Nephron (organoid): ENCODE data around the gene SETD4.
A peak's percentile ranks its signal among the peaks of the same experiment; 100 is the strongest.

Source experiments
- H3K27ac Mint-ChIP-seq, 3 experiments: 2 replicates each; pipeline ENCODE4 v1.8.0; 2020; ENCODE audit warnings: mixed read lengths in 3 of 3, mild to moderate bottlenecking in 2 of 3, moderate library complexity in 1 of 3
- H3K27me3 Mint-ChIP-seq: 2 replicates; pipeline ENCODE4 v1.8.0; 2021; ENCODE audit warnings: low read depth, mild to moderate bottlenecking, moderate library complexity, mixed read lengths
- H3K36me3 Mint-ChIP-seq: 2 replicates; pipeline ENCODE4 v1.8.0; 2020; ENCODE audit warnings: low read depth, mixed read lengths
- H3K4me1 Mint-ChIP-seq: 2 replicates; pipeline ENCODE4 v1.8.0; 2020; ENCODE audit warnings: mixed read lengths
- H3K4me3 Mint-ChIP-seq, 3 experiments: 2 replicates each; pipeline ENCODE4 v1.8.0; 2020; ENCODE audit warnings: mild to moderate bottlenecking in 3 of 3, mixed read lengths in 3 of 3, moderate library complexity in 2 of 3
- H3K9me3 Mint-ChIP-seq: 2 replicates; pipeline ENCODE4 v1.8.0; 2020; ENCODE audit warnings: mixed read lengths
- CTCF ChIP-seq, 3 experiments: fragments of 200-600 bp; sonication (generic); IDR thresholded peaks; one replicate each; pipeline ENCODE4 v1.5.0; 2021; ENCODE audit warnings: antibody characterized with exemption in 3 of 3; ENCODE audit not compliant: unreplicated experiment in 3 of 3

The SETD4 gene

GRCh38 chr21:36040389-36040788, 19.9 kb downstream of the SETD4 start:
- H3K4me1 Mint-ChIP-seq: peaks cover 8% of the 10 kb centered on the region
- peaks cover 65% of the 10 kb centered on the region for H3K36me3 Mint-ChIP-seq
- H3K27me3 Mint-ChIP-seq: no peaks in the 10 kb centered on the region
- no peak for TF ChIP-seq CTCF (IDR thresholded peaks at IDR 0.05; ENCODE audit: unreplicated experiment in 3 of 3)
- no peaks in the 10 kb centered on the region for H3K9me3 Mint-ChIP-seq
- no peak overlapping the region for H3K27ac Mint-ChIP-seq
- H3K4me3 Mint-ChIP-seq: no peak overlapping the region

GRCh38 chr21:36039861-36040260, 20.5 kb downstream of the SETD4 start:
- Mint-ChIP-seq H3K4me1 (peaks cover 11% of the 10 kb centered on the region), H3K4me3 (no peak overlapping the region), H3K27ac (no peak overlapping the region), H3K36me3 (peaks cover 67% of the 10 kb centered on the region), H3K9me3 (no peaks in the 10 kb centered on the region), H3K27me3 (no peaks in the 10 kb centered on the region)
- TF ChIP-seq CTCF (IDR thresholded peaks at IDR 0.05; ENCODE audit: unreplicated experiment in 3 of 3): no peak

- Mint-ChIP-seq H3K27me3 (no peaks in the 10 kb centered on the region), H3K9me3 (no peaks in the 10 kb centered on the region), H3K4me3 (no peak overlapping the region), H3K36me3 (peaks cover 62% of the 10 kb centered on the region), H3K4me1 (peaks cover 18% of the 10 kb centered on the region), H3K27ac (peak overlapping the region in 1 of 3 experiments; percentile 10)
- no peak for TF ChIP-seq CTCF (IDR thresholded peaks at IDR 0.05; ENCODE audit: unreplicated experiment in 3 of 3)
Observed at GRCh38 chr21:36038701-36039497, 21.4 kb downstream of the SETD4 start.

GRCh38 chr21:36035381-36035791, 24.9 kb downstream of the SETD4 start:
- Mint-ChIP-seq H3K4me1 (peaks cover 18% of the 10 kb centered on the region), H3K9me3 (no peaks in the 10 kb centered on the region), H3K36me3 (peaks cover 50% of the 10 kb centered on the region), H3K4me3 (no peak overlapping the region), H3K27me3 (peaks cover 4% of the 10 kb centered on the region), H3K27ac (peak overlapping the region; percentile 66 to 95 (median 82))
- TF ChIP-seq CTCF (IDR thresholded peaks at IDR 0.05; ENCODE audit: unreplicated experiment in 3 of 3): peak in 1 of 3 experiments; percentile 33

GRCh38 chr21:36034211-36034913, 26.0 kb downstream of the SETD4 start:
- no peak for TF ChIP-seq CTCF (IDR thresholded peaks at IDR 0.05; ENCODE audit: unreplicated experiment in 3 of 3)
- H3K27me3 Mint-ChIP-seq: peaks cover 4% of the 10 kb centered on the region
- H3K27ac Mint-ChIP-seq: peak overlapping the region; percentile 66 to 95 (median 82)
- peaks cover 18% of the 10 kb centered on the region for H3K4me1 Mint-ChIP-seq
- H3K36me3 Mint-ChIP-seq: peaks cover 43% of the 10 kb centered on the region
- H3K9me3 Mint-ChIP-seq: no peaks in the 10 kb centered on the region
- H3K4me3 Mint-ChIP-seq: no peak overlapping the region
